Upper lobe of left lung (tissue), 4 donors: ENCODE data around the gene HSPB2.
"Not testable (repeated sequence)": the region's sequence is repeated elsewhere in the genome, so short reads cannot be mapped to it uniquely, and the experiment has no call there.

ENCODE experiments used
- POLR2A ChIP-seq, 4 donors: fragments of 450-650 bp; IDR thresholded peaks; one replicate each; pipeline ENCODE4 v1.5.1; 2016 to 2017; ENCODE audit warnings: antibody characterized with exemption in 4 of 4, mild to moderate bottlenecking in 2 of 4
- TF ChIP-seq, protein P1 (sequence below), 6 experiments: fragments of 450-650 bp in 4 of 6; fragments of 200-600 bp in 2 of 6; sonication (generic) in 2 of 6; IDR thresholded peaks; one replicate each; pipeline ENCODE4 v1.5.1; 2016 to 2019; ENCODE audit warnings: antibody characterized with exemption in 6 of 6

DNA sequence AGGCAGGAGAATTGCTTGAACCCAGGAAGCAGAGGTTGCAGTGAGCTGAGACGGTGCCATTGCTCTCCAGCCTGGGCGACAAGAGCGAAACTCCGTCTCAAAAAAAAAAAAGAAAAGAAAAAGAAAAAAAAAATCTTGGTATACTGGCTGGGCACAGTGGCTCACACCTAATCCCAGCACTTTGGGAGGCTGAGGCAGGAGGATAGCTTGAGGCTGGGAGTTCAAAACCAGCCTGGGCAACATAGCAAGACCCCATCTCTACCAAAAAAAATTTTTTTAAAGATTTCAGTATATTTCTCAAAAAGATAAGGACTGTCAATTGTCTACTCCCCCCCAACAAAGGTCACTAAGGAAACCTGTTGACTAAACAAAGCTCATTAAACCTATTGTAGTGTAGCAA, 27.5 kb upstream of the HSPB2 start:
- TF ChIP-seq, protein P1, sequence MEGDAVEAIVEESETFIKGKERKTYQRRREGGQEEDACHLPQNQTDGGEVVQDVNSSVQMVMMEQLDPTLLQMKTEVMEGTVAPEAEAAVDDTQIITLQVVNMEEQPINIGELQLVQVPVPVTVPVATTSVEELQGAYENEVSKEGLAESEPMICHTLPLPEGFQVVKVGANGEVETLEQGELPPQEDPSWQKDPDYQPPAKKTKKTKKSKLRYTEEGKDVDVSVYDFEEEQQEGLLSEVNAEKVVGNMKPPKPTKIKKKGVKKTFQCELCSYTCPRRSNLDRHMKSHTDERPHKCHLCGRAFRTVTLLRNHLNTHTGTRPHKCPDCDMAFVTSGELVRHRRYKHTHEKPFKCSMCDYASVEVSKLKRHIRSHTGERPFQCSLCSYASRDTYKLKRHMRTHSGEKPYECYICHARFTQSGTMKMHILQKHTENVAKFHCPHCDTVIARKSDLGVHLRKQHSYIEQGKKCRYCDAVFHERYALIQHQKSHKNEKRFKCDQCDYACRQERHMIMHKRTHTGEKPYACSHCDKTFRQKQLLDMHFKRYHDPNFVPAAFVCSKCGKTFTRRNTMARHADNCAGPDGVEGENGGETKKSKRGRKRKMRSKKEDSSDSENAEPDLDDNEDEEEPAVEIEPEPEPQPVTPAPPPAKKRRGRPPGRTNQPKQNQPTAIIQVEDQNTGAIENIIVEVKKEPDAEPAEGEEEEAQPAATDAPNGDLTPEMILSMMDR (IDR thresholded peaks at IDR 0.05), result not testable (repeated sequence)
- not testable (repeated sequence) for TF ChIP-seq POLR2A (IDR thresholded peaks at IDR 0.05)
